K562 (cell line): ENCODE measurements around the gene SLC26A1. TPM values are rescaled to one million over a fixed set of nuclear protein-coding genes. Genes with fewer than 3 reads are reported as not detected.

Experiments used
- BCOR ChIP-seq: fragments of 450-650 bp; IDR thresholded peaks from 2 replicates; pipeline ENCODE4 v1.6.1; 2016
- CBX8 ChIP-seq: fragments of 200-600 bp; sonication (generic); IDR thresholded peaks from 2 replicates; pipeline ENCODE4 v1.6.1; 2012; ENCODE audit warnings: borderline replicate concordance, mixed run types, low read depth, mild to moderate bottlenecking, moderate library complexity, mixed read lengths, low read length, control low read depth, inconsistent platforms; ENCODE audit not compliant: poor library complexity, severe bottlenecking; ENCODE audit errors: extremely low read depth
- DPF2 ChIP-seq: fragments of 450-650 bp; IDR thresholded peaks from 2 replicates; pipeline ENCODE4 v1.6.1; 2016
- ETV5 ChIP-seq: sonication (generic); formaldehyde crosslinking; IDR thresholded peaks from 2 replicates; pipeline ENCODE4 v1.4.0; 2020; ENCODE audit warnings: low read depth, mild to moderate bottlenecking, missing genetic modification reagents
- ETV6 ChIP-seq, 3 experiments: fragments of 150-350 bp in 1 of 3; sonication (generic) in 1 of 3; formaldehyde crosslinking in 1 of 3; IDR thresholded peaks; 2 replicates each; pipeline versions ENCODE4 v1.6.1 to v1.8.0; 2014 to 2022; ENCODE audit warnings: borderline replicate concordance in 2 of 3, low read depth in 2 of 3, antibody characterized with exemption in 1 of 3, low read length in 1 of 3, mild to moderate bottlenecking in 1 of 3, missing genetic modification reagents in 1 of 3
- GATA2 ChIP-seq: sonication (generic); formaldehyde crosslinking; IDR thresholded peaks from 2 replicates; pipeline ENCODE4 v1.4.0; 2020; ENCODE audit warnings: mild to moderate bottlenecking, missing genetic modification reagents
- HDAC2 ChIP-seq: fragments of 450-650 bp; IDR thresholded peaks from 2 replicates; pipeline ENCODE4 v1.6.1; 2016; ENCODE audit warnings: mild to moderate bottlenecking
- HLTF ChIP-seq: fragments of 450-650 bp; IDR thresholded peaks from 2 replicates; pipeline ENCODE4 v1.6.1; 2016
- KLF13 ChIP-seq: fragments of 450-650 bp; IDR thresholded peaks from 2 replicates; pipeline ENCODE4 v1.6.1; 2016; ENCODE audit warnings: missing genetic modification characterization, low read depth, mild to moderate bottlenecking, missing compliant biosample characterization, moderate library complexity, borderline replicate concordance
- MCM2 ChIP-seq: fragments of 450-650 bp; IDR thresholded peaks from 2 replicates; pipeline ENCODE4 v1.6.1; 2017; ENCODE audit warnings: low read depth, mild to moderate bottlenecking
- NBN ChIP-seq: fragments of 450-650 bp; IDR thresholded peaks from 2 replicates; pipeline ENCODE4 v1.6.1; 2016; ENCODE audit warnings: low read depth, mild to moderate bottlenecking
- NFYB ChIP-seq: IDR thresholded peaks from 2 replicates; pipeline ENCODE4 v1.6.1; 2011; ENCODE audit warnings: mild to moderate bottlenecking, moderate library complexity; ENCODE audit not compliant: insufficient read length; ENCODE audit errors: extremely low read depth
- NONO ChIP-seq, 2 experiments: fragments of 200-400 bp in 1 of 2; fragments of 450-650 bp in 1 of 2; formaldehyde crosslinking in 1 of 2; IDR thresholded peaks; 2 replicates each; pipeline ENCODE4 v1.6.1; 2017; ENCODE audit warnings: low read depth in 2 of 2, mild to moderate bottlenecking in 2 of 2, moderate library complexity in 2 of 2, low read length in 1 of 2
- PML ChIP-seq: IDR thresholded peaks from 2 replicates; pipeline ENCODE4 v1.6.1; 2012; ENCODE audit warnings: low read length, inconsistent platforms
- SETDB1 ChIP-seq: IDR thresholded peaks from one replicate; pipeline ENCODE4 v1.6.1; 2012; ENCODE audit warnings: low read length, control low read depth, inconsistent platforms
- SMARCA4 ChIP-seq: fragments of 450-650 bp; IDR thresholded peaks from 2 replicates; pipeline ENCODE4 v1.6.1; 2016
- YY1 ChIP-seq, 3 experiments: IDR thresholded peaks; 2 replicates each; pipeline ENCODE4 v1.6.1; 2011; ENCODE audit warnings: low read length in 2 of 3, mild to moderate bottlenecking in 2 of 3, moderate library complexity in 2 of 3, borderline replicate concordance in 1 of 3, control low read depth in 1 of 3, low read depth in 1 of 3; ENCODE audit not compliant: insufficient read depth in 3 of 3, insufficient replicate concordance in 2 of 3, control insufficient read depth in 1 of 3, insufficient read length in 1 of 3; ENCODE audit errors: extremely low read depth in 1 of 3
- ZNF561 ChIP-seq: fragments of 450-650 bp; formaldehyde crosslinking; conservative IDR thresholded peaks from 2 replicates; pipeline ENCODE4 v1.4.0; 2020; ENCODE audit warnings: mild to moderate bottlenecking, moderate library complexity
- polyA plus RNA-seq, 8 experiments: library from polyadenylated mRNA; depleted of rRNA in 4 of 8; stranded (reverse) in 5 of 8; unstranded in 3 of 8; fragments of >200 nt; fragmentation: Nextera tagmentation in 2 of 8; fragmentation: Illumina TruSeq in 1 of 8; extraction: Ambion mirVana in 2 of 8; extraction: Trizol in 1 of 8; gene quantifications; 2 replicates each; pipeline versions ENCODE4 v1.2.1 to v1.2.3, GENCODE V29; 2011 to 2014; ENCODE audit warnings: inconsistent platforms in 1 of 8, missing spikeins in 1 of 8
- total RNA-seq, 7 experiments: library from RNA; depleted of rRNA in 6 of 7; stranded (reverse); fragments of >200 nt in 6 of 7; fragmentation: Illumina TruSeq in 2 of 7; extraction: Trizol in 2 of 7; gene quantifications; 2 replicates each; pipeline versions ENCODE4 v1.2.1 to v1.2.3, GENCODE V29; 2011 to 2021; ENCODE audit warnings: low replicate concordance in 1 of 7
- TF ChIP-seq, protein P1 (sequence below): fragments of 250-450 bp; sonication (Bioruptor Pico); IDR thresholded peaks from 2 replicates; pipeline ENCODE4 v1.8.0; 2022; ENCODE audit warnings: moderate library complexity, mild to moderate bottlenecking, inconsistent platforms
- TF ChIP-seq, protein P2 (sequence below), 2 experiments: fragments of 450-650 bp; IDR thresholded peaks; 2 replicates each; pipeline ENCODE4 v1.6.1; 2016
- TF ChIP-seq, protein P3 (sequence below): fragments of 250-450 bp; sonication (Bioruptor Pico); IDR thresholded peaks from 2 replicates; pipeline ENCODE4 v1.5.1; 2021; ENCODE audit warnings: mild to moderate bottlenecking
- TF ChIP-seq, protein P4 (sequence below): fragments of 250-450 bp; sonication (Bioruptor Pico); IDR thresholded peaks from 2 replicates; pipeline ENCODE4 v1.8.0; 2021; ENCODE audit warnings: moderate library complexity, mild to moderate bottlenecking, inconsistent platforms

SLC26A1 gene
- total and polyA plus RNA-seq, 9 of the 15 experiments (the other 6 are each of a cell fraction or from before 2014, with no cell fraction given) = 0.11 to 4.2 (median 0.95) TPM

DNA sequence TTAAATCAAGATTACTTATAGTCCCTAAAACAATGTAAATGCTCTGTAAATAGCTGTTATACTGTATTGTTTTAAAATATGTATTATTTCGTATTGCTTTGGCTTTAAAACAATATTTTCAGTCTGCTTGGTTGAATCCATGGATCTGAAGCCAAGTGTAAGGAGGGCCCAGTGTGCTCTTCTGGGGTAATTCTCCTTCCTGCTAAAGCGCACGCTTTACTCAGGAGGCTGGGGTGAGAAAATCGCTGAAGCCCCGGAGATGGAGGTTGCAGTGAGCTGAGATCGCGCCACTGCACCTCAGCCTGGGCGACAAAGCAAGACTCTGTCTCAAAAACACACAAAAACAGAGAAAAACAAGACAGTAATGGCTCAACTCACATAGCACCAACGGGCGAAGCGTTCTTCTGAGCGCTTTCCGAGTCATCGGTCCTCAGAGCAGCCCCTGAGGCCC is 6.8 kb downstream of the SLC26A1 start (continued):
- TF ChIP-seq NBN (0 out of 2 replicates have a peak, but pooled peaks have one; percentile 42), NFYB (no peak), ZNF561 (CRISPR knock-in tag) (no peak), ETV5 (CRISPR knock-in tag) (no peak), PML (peak; percentile 24; the same call in 1 of the 2 replicates), SMARCA4 (0 out of 2 replicates have a peak, but pooled peaks have one; percentile 22), BCOR (0 out of 2 replicates have a peak, but pooled peaks have one; percentile 10), CBX8 (no peak), KLF13 (tag) (no peak), ETV6 (IDR thresholded peaks at IDR 0.05; ENCODE audit: borderline replicate concordance in 1 of 2, low read depth in 2 of 2, low read length in 1 of 2) (no peak), ETV6 (CRISPR knock-in tag; IDR thresholded peaks at IDR 0.05; ENCODE audit: borderline replicate concordance) (no peak), HLTF (peak; percentile 48; the same call in 1 of the 2 replicates), SETDB1 (no peak), DPF2 (no peak), YY1 (IDR thresholded peaks at IDR 0.05; ENCODE audit: borderline replicate concordance in 1 of 3, control insufficient read depth in 1 of 3, extremely low read depth in 1 of 3, insufficient read depth in 3 of 3, insufficient read length in 1 of 3, insufficient replicate concordance in 2 of 3, low read depth in 1 of 3, low read length in 2 of 3) (peak in 1 of 3 experiments; percentile 13), HDAC2 (peak; percentile 43; the same call in 1 of the 2 replicates), GATA2 (CRISPR knock-in tag) (no peak), MCM2 (no peak), NONO (IDR thresholded peaks at IDR 0.05; ENCODE audit: low read depth in 2 of 2, low read length in 1 of 2) (0 out of 4 replicates have a peak, but pooled peaks of 1 of the 2 experiments have one; percentile 10)
- TF ChIP-seq, protein P1, sequence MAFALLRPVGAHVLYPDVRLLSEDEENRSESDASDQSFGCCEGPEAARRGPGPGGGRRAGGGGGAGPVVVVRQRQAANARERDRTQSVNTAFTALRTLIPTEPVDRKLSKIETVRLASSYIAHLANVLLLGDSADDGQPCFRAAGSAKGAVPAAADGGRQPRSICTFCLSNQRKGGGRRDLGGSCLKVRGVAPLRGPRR = no peak
- TF ChIP-seq, protein P2, sequence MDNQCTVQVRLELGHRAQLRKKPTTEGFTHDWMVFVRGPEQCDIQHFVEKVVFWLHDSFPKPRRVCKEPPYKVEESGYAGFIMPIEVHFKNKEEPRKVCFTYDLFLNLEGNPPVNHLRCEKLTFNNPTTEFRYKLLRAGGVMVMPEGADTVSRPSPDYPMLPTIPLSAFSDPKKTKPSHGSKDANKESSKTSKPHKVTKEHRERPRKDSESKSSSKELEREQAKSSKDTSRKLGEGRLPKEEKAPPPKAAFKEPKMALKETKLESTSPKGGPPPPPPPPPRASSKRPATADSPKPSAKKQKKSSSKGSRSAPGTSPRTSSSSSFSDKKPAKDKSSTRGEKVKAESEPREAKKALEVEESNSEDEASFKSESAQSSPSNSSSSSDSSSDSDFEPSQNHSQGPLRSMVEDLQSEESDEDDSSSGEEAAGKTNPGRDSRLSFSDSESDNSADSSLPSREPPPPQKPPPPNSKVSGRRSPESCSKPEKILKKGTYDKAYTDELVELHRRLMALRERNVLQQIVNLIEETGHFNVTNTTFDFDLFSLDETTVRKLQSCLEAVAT (IDR thresholded peaks at IDR 0.05) = peak in 1 of 2 experiments; percentile 78; a peak in 1 of 4 replicates
- TF ChIP-seq, protein P3, sequence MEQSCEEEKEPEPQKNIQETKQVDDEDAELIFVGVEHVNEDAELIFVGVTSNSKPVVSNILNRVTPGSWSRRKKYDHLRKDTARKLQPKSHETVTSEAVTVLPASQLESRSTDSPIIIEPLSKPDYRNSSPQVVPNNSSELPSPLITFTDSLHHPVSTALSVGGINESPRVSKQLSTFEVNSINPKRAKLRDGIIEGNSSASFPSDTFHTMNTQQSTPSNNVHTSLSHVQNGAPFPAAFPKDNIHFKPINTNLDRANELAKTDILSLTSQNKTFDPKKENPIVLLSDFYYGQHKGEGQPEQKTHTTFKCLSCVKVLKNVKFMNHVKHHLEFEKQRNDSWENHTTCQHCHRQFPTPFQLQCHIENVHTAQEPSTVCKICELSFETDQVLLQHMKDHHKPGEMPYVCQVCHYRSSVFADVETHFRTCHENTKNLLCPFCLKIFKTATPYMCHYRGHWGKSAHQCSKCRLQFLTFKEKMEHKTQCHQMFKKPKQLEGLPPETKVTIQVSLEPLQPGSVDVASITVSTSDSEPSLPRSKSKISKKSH (CRISPR knock-in tag) = no peak
- TF ChIP-seq, protein P4, sequence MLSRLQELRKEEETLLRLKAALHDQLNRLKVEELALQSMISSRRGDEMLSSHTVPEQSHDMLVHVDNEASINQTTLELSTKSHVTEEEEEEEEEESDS (CRISPR knock-in tag) = no peak
